Measurements from ENCODE around the gene OR4D6.

The OR4D6 gene

DNA sequence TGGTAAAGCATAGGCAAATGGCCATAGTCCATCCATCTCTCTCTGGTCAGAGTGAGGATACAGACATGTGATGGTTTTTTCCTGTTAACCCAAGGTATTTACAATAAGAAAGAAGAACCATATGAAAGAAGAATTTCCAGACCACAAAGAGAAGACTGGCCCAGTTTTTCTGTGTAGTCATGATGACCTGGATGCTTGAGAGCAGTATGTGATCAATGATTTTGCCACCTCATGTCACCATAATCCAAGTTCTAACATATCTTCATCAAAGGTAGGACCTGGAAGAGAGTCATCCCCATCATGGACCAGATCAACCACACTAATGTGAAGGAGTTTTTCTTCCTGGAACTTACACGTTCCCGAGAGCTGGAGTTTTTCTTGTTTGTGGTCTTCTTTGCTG is at the start of gene OR4D6:
OR4D6 (plus strand) TSS at position 301 of the 400 bp plus-strand sequence; CDS start at position 301, 0 bp downstream.
- Histone ChIP-seq H3K4me1 (ENCODE audit: control insufficient read depth, insufficient read depth, low read length) (no peaks in the 10 kb centered on the region), H3K4me3 (ENCODE audit: low read length in 2 of 2) (no peak within 1 kb of the TSS)

DNA sequence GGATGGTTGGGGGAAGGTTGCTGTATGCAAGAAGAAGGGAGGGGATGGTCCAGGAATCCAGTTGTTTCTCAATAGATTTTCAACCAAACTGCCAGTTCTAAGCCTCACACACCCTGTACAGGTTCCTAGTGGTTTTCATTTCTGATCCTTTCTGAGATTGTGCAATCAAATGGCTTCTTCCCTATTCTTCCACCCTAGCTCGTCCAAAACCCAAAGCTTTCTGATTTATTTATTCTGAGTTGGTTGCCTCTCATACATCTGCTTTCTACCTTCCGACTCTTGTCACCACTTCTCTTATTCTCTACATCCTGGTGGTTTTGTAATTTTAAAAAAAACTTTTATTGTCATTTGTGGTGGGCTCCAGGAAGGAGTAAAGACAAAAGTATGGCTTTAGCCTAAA is 43.1 kb upstream of the OR4D6 start:
- H3K4me1 ChIP-seq (ENCODE audit: control insufficient read depth, insufficient read depth, low read length) = no peaks in the 10 kb centered on the region
- H3K9ac ChIP-seq (ENCODE audit: low read length in 2 of 2) = no peak overlapping the region
- H3K4me3 ChIP-seq (ENCODE audit: low read length in 2 of 2) = no peak overlapping the region
- no peaks in the 10 kb centered on the region for H3K9me3 ChIP-seq (ENCODE audit: control insufficient read depth in 2 of 2, low read length in 2 of 2)
- no peaks in the 10 kb centered on the region for H3K27me3 ChIP-seq (ENCODE audit: control insufficient read depth in 1 of 2, insufficient read depth in 2 of 2, low read length in 2 of 2)
- no peaks in the 10 kb centered on the region for H3K36me3 ChIP-seq (ENCODE audit: control insufficient read depth in 2 of 2, insufficient read depth in 2 of 2, low read length in 2 of 2)
- H3K27ac ChIP-seq (ENCODE audit: low read length) = no peak overlapping the region

More for the DNA sequence above, at the start of gene OR4D6:
- Histone ChIP-seq H3K9me3 (ENCODE audit: control insufficient read depth in 2 of 2, low read length in 2 of 2) (no peaks in the 10 kb centered on the region), H3K27ac (ENCODE audit: low read length) (no peak within 1 kb of the TSS), H3K27me3 (ENCODE audit: control insufficient read depth in 1 of 2, insufficient read depth in 2 of 2, low read length in 2 of 2) (no peaks in the 10 kb centered on the region), H3K36me3 (ENCODE audit: control insufficient read depth in 2 of 2, insufficient read depth in 2 of 2, low read length in 2 of 2) (no peaks in the 10 kb centered on the region), H3K9ac (ENCODE audit: low read length in 2 of 2) (no peak within 1 kb of the TSS)

DNA sequence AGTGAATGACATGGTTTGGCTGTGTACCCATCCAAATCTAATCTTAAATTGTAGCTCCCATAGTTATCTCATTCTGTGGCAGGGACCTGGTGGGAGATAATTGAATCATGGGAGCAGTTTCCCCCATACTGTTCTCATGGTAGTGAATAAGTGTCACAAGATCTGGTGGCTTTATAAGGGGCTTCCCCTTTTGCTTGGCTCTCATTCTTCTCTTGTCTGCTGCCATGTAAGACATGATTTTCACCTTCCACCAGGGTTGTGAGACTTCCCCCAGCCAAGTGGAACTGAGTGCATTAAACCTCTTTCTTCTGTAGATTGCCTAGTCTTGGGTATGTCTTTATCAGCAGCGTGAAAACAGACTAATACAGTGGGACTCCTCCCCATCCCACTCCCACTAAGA is 41.6 kb upstream of the OR4D6 start:
- Histone ChIP-seq H3K9ac (ENCODE audit: low read length in 2 of 2) (no peak overlapping the region), H3K27me3 (ENCODE audit: control insufficient read depth in 1 of 2, insufficient read depth in 2 of 2, low read length in 2 of 2) (no peaks in the 10 kb centered on the region), H3K9me3 (ENCODE audit: control insufficient read depth in 2 of 2, low read length in 2 of 2) (no peaks in the 10 kb centered on the region), H3K4me1 (ENCODE audit: control insufficient read depth, insufficient read depth, low read length) (no peaks in the 10 kb centered on the region), H3K27ac (ENCODE audit: low read length) (no peak overlapping the region), H3K36me3 (ENCODE audit: control insufficient read depth in 2 of 2, insufficient read depth in 2 of 2, low read length in 2 of 2) (no peaks in the 10 kb centered on the region), H3K4me3 (ENCODE audit: low read length in 2 of 2) (no peak overlapping the region)

DNA sequence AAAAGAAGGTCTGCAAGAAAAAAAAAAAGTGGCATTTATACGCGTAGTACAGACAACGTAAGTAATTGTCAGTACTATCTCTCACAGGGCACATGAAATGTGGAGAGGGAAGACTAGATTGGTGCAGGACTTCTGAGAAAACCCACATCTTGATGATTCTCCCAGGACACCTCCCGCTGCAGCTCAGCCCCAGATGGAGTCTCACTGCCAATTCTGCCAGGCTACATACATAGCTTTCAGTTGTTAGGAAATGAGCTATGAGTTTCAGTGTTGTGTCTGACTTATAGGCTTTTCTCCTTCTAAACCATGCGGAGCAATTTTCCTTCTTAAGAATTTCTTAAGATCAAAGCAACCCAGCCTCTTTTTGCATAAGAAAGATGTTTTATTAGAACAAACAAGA is 40.1 kb upstream of the OR4D6 start:
- Histone ChIP-seq H3K9ac (ENCODE audit: low read length in 2 of 2) (no peak overlapping the region), H3K36me3 (ENCODE audit: control insufficient read depth in 2 of 2, insufficient read depth in 2 of 2, low read length in 2 of 2) (no peaks in the 10 kb centered on the region), H3K4me3 (ENCODE audit: low read length in 2 of 2) (no peak overlapping the region), H3K27ac (ENCODE audit: low read length) (no peak overlapping the region), H3K27me3 (ENCODE audit: control insufficient read depth in 1 of 2, insufficient read depth in 2 of 2, low read length in 2 of 2) (no peaks in the 10 kb centered on the region), H3K4me1 (ENCODE audit: control insufficient read depth, insufficient read depth, low read length) (no peaks in the 10 kb centered on the region), H3K9me3 (ENCODE audit: control insufficient read depth in 2 of 2, low read length in 2 of 2) (no peaks in the 10 kb centered on the region)

DNA sequence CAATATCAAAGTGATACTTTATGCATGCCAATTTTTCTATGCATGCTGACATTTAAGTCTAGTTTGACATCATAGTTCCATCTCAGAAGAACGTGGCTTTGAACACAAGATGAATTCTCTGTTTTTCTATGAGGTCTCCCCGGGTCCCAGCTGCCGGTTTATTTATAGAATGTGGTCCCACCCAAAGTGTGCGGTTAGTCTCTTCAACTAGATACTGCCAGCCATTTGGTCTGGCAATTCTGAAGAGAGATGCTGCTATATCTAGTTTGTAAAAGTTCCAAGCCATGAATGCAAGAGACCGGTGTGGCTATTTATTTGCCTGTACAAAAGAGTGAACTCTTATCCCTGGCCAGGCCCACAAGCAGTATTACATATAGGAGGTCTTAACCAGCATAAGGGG is 39.7 kb upstream of the OR4D6 start:
- Histone ChIP-seq H3K9ac (ENCODE audit: low read length in 2 of 2) (no peak overlapping the region), H3K4me1 (ENCODE audit: control insufficient read depth, insufficient read depth, low read length) (no peaks in the 10 kb centered on the region), H3K27me3 (ENCODE audit: control insufficient read depth in 1 of 2, insufficient read depth in 2 of 2, low read length in 2 of 2) (no peaks in the 10 kb centered on the region), H3K27ac (ENCODE audit: low read length) (no peak overlapping the region), H3K9me3 (ENCODE audit: control insufficient read depth in 2 of 2, low read length in 2 of 2) (no peaks in the 10 kb centered on the region), H3K36me3 (ENCODE audit: control insufficient read depth in 2 of 2, insufficient read depth in 2 of 2, low read length in 2 of 2) (no peaks in the 10 kb centered on the region), H3K4me3 (ENCODE audit: low read length in 2 of 2) (no peak overlapping the region)

DNA sequence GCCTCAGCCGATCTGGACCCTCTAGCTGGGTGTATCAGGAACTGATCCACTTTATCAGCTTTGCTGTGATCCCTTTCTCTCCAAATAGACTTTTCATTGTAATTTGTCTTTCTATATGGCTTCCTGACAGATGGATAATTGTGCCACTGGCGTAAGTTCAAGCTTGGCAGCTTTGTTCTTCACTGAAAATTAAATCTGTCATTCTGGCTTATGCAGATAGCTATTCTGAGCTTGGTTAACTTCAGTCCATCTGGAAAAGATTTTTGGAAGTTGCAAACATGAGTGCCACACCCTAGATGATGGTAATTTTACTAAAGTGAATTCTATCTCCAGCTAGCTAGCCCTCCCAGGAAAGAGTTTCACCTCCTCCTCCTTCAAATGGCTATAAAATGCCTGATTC is 38.6 kb upstream of the OR4D6 start:
- Histone ChIP-seq H3K27me3 (ENCODE audit: control insufficient read depth in 1 of 2, insufficient read depth in 2 of 2, low read length in 2 of 2) (no peaks in the 10 kb centered on the region), H3K36me3 (ENCODE audit: control insufficient read depth in 2 of 2, insufficient read depth in 2 of 2, low read length in 2 of 2) (no peaks in the 10 kb centered on the region), H3K9ac (ENCODE audit: low read length in 2 of 2) (no peak overlapping the region), H3K27ac (ENCODE audit: low read length) (no peak overlapping the region), H3K4me1 (ENCODE audit: control insufficient read depth, insufficient read depth, low read length) (no peaks in the 10 kb centered on the region), H3K4me3 (ENCODE audit: low read length in 2 of 2) (no peak overlapping the region), H3K9me3 (ENCODE audit: control insufficient read depth in 2 of 2, low read length in 2 of 2) (no peaks in the 10 kb centered on the region)

DNA sequence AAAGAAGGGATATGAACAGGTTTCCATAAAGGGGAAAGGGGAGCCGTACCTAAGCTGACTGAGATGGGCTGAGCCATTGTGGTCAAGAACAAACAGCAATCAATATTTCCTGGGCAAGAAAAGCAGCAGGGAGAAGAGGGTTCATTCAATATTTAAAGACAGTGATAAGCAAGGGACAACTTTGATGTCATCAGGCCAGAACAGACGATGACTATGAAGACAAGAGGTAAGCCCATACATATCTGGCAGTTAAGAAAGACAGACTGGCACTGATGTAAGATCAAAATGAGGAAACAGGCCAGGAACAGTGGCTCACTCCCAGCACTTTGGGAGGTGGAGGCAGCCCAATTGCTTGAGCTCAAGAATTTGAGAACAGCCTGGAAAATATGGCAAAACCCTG is 32.9 kb upstream of the OR4D6 start:
- Histone ChIP-seq H3K27ac (ENCODE audit: low read length) (no peak overlapping the region), H3K36me3 (ENCODE audit: control insufficient read depth in 2 of 2, insufficient read depth in 2 of 2, low read length in 2 of 2) (no peaks in the 10 kb centered on the region), H3K9ac (ENCODE audit: low read length in 2 of 2) (no peak overlapping the region), H3K27me3 (ENCODE audit: control insufficient read depth in 1 of 2, insufficient read depth in 2 of 2, low read length in 2 of 2) (no peaks in the 10 kb centered on the region), H3K4me1 (ENCODE audit: control insufficient read depth, insufficient read depth, low read length) (no peaks in the 10 kb centered on the region), H3K4me3 (ENCODE audit: low read length in 2 of 2) (no peak overlapping the region), H3K9me3 (ENCODE audit: control insufficient read depth in 2 of 2, low read length in 2 of 2) (no peaks in the 10 kb centered on the region)

DNA sequence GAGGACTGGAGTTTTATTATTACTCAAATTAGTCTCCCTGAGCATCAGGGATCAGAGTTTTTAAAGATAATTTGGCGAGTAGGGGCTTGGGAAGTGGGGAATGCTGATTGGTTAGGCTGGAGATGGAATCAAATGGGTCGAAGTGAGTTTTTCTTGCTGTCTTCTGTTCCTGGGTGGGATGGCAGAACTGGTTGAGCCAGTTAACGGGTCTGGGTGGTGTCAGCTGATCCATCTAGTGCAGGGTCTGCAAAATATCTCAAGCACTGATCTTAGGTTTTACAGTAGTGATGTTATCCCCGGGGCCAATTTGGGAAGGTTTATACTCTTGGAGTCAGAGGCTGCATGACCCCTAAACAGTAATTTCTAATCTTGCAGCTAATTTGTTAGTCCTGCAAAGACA is 31.6 kb upstream of the OR4D6 start:
- H3K36me3 ChIP-seq (ENCODE audit: control insufficient read depth in 2 of 2, insufficient read depth in 2 of 2, low read length in 2 of 2) = no peaks in the 10 kb centered on the region
- H3K4me1 ChIP-seq (ENCODE audit: control insufficient read depth, insufficient read depth, low read length) = no peaks in the 10 kb centered on the region
- no peaks in the 10 kb centered on the region for H3K27me3 ChIP-seq (ENCODE audit: control insufficient read depth in 1 of 2, insufficient read depth in 2 of 2, low read length in 2 of 2)
- H3K4me3 ChIP-seq (ENCODE audit: low read length in 2 of 2) = no peak overlapping the region
- H3K9me3 ChIP-seq (ENCODE audit: control insufficient read depth in 2 of 2, low read length in 2 of 2) = no peaks in the 10 kb centered on the region
- H3K9ac ChIP-seq (ENCODE audit: low read length in 2 of 2) = no peak overlapping the region
- H3K27ac ChIP-seq (ENCODE audit: low read length) = no peak overlapping the region

DNA sequence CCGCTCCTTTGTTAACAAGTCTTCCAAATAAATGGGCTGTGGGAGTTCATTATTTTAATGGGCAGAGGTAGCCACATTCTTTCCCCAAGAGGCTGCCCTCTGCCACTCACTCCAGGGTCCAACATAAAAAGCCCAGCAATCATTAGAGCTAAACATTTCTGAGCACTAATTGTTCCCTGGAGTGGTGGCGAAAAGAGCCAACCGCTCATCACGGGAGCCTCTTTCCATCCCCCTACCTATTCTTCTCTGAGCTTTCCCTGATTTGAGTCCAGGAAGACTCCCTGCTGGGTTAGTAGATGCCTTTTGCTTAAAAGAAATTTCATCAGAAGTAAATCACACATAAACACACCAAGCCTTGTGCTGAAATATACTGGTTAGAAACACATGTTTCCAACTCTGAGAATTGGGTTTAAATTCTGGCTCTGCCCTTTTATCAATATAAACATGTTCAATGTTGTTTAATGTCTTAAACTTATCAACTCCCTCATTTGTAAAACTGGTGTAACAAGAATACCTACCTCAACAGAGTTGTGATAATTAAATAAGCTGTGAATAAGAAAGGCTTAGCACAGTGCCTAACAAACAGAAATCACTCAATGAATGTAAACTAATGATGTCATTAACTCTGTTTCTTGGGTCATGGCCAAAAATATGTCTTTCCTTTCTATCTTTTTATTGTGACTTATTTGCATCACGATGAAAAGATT is 30.2 kb upstream of the OR4D6 start, which contains the start of gene OR5A2:
OR5A2 (minus strand) TSS at position 53 of the 707 bp plus-strand sequence. CDS start 3,460 bp downstream, outside the sequence.
- Histone ChIP-seq H3K27me3 (ENCODE audit: control insufficient read depth in 1 of 2, insufficient read depth in 2 of 2, low read length in 2 of 2) (no peaks in the 10 kb centered on the region), H3K4me3 (ENCODE audit: low read length in 2 of 2) (no peak within 1 kb of the TSS), H3K36me3 (ENCODE audit: control insufficient read depth in 2 of 2, insufficient read depth in 2 of 2, low read length in 2 of 2) (no peaks in the 10 kb centered on the region), H3K9me3 (ENCODE audit: control insufficient read depth in 2 of 2, low read length in 2 of 2) (no peaks in the 10 kb centered on the region), H3K9ac (ENCODE audit: low read length in 2 of 2) (no peak within 1 kb of the TSS), H3K27ac (ENCODE audit: low read length) (no peak within 1 kb of the TSS), H3K4me1 (ENCODE audit: control insufficient read depth, insufficient read depth, low read length) (no peaks in the 10 kb centered on the region)

DNA sequence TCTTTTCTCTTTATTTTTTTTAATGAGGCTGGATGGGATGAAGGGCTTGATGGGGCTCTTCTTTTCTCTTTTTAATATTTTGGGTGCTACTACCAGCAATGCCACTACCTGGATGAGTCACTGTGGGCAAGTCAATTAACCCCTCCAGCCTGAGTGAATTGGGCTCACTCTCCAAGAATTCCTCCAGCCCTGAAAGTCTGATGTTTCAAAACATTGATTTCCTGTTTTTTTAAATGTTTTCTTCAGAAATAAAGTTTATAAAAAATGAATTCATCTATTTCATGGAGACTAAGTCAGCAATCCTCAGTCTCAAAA is 29.7 kb upstream of the OR4D6 start:
- Histone ChIP-seq H3K4me1 (ENCODE audit: control insufficient read depth, insufficient read depth, low read length) (no peaks in the 10 kb centered on the region), H3K9me3 (ENCODE audit: control insufficient read depth in 2 of 2, low read length in 2 of 2) (no peaks in the 10 kb centered on the region), H3K36me3 (ENCODE audit: control insufficient read depth in 2 of 2, insufficient read depth in 2 of 2, low read length in 2 of 2) (no peaks in the 10 kb centered on the region), H3K27me3 (ENCODE audit: control insufficient read depth in 1 of 2, insufficient read depth in 2 of 2, low read length in 2 of 2) (no peaks in the 10 kb centered on the region), H3K4me3 (ENCODE audit: low read length in 2 of 2) (no peak overlapping the region), H3K27ac (ENCODE audit: low read length) (no peak overlapping the region), H3K9ac (ENCODE audit: low read length in 2 of 2) (no peak overlapping the region)

DNA sequence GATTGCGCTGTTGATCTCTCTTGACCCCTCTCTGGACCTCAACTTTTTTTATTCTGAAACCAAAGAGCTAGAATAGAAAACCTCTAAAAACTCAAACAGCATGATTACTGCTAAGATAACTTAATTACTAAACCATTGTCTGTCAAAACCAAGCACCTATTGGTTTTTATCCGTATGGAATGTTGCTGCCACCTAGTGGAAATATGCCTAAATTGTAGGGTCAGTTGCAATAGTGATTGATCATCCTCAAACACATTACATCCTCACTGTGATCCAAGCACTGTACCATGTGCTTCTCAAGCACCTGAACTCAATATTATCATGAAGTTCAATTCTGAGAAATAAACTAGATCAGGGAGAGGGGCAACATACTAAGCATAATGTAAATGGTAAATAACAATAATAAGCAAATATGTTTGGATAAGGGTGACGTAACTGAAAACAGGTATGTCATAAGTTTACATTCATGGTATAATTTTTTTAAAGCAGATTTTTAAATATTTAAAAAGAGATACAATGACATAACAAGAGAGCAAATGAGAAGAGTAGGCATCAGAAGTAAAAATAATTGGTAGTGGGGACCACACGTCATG is 26.7 kb upstream of the OR4D6 start:
- Histone ChIP-seq H3K27me3 (ENCODE audit: control insufficient read depth in 1 of 2, insufficient read depth in 2 of 2, low read length in 2 of 2) (no peaks in the 10 kb centered on the region), H3K27ac (ENCODE audit: low read length) (no peak overlapping the region), H3K9me3 (ENCODE audit: control insufficient read depth in 2 of 2, low read length in 2 of 2) (no peaks in the 10 kb centered on the region), H3K36me3 (ENCODE audit: control insufficient read depth in 2 of 2, insufficient read depth in 2 of 2, low read length in 2 of 2) (no peaks in the 10 kb centered on the region), H3K4me3 (ENCODE audit: low read length in 2 of 2) (no peak overlapping the region), H3K9ac (ENCODE audit: low read length in 2 of 2) (no peak overlapping the region), H3K4me1 (ENCODE audit: control insufficient read depth, insufficient read depth, low read length) (no peaks in the 10 kb centered on the region)
